ENCODE results near the gene OR51B6. TPM values are rescaled to one million over a fixed set of nuclear protein-coding genes. Genes with fewer than 3 reads are reported as not detected.
"Not testable (repeated sequence)": the region's sequence is repeated elsewhere in the genome, so short reads cannot be mapped to it uniquely, and the experiment has no call there.

Gene OR51B6
- total RNA-seq, 2 donors from 2014 or later: 0.29 TPM; not detected in 1

- no peak overlapping the region for H3K27ac Mint-ChIP-seq
- Histone ChIP-seq H3K4me3 (ENCODE audit: low read length) (no peak overlapping the region), H3K36me3 (ENCODE audit: control insufficient read depth, insufficient read depth, low read length) (no peaks in the 10 kb centered on the region), H3K27ac (ENCODE audit: low read depth, low read length) (no peak overlapping the region), H3K4me1 (ENCODE audit: control insufficient read depth, insufficient read depth, low read length) (peaks cover 3% of the 10 kb centered on the region), H3K9ac (ENCODE audit: extremely low read depth, low read length, poor library complexity, severe bottlenecking) (no peak overlapping the region), H3K9me3 (ENCODE audit: control insufficient read depth, low read length) (no peaks in the 10 kb centered on the region), H3K27me3 (ENCODE audit: control insufficient read depth, insufficient read depth, low read length, poor library complexity, severe bottlenecking) (no peaks in the 10 kb centered on the region)
- DNase-seq: no peak
- no peaks in the 10 kb centered on the region for H3K36me3 Mint-ChIP-seq (ENCODE audit: low read depth)
- WGBS, 2 experiments (ENCODE audit: insufficient coverage in 1 of 2, insufficient read length in 1 of 2): 74% methylated on average over 1 of the region's 1 CpG; no CpG with 5 or more reads in 1 of the 2 experiments
- no peak for TF ChIP-seq CTCF (conservative IDR thresholded peaks at IDR 0.05)
- no peak overlapping the region for H3K4me3 Mint-ChIP-seq
- H3K4me1 Mint-ChIP-seq: peaks cover 24% of the 10 kb centered on the region
- H3K27me3 Mint-ChIP-seq (ENCODE audit: insufficient read depth): no peaks in the 10 kb centered on the region
- no peaks in the 10 kb centered on the region for H3K9me3 Mint-ChIP-seq
These were observed 1.8 kb upstream of the OR51B6 start for GRCh38 chr11:5349550-5349949.

- not testable (repeated sequence) for H3K27me3 ChIP-seq (ENCODE audit: control insufficient read depth, insufficient read depth, low read length, poor library complexity, severe bottlenecking); H3K36me3 Mint-ChIP-seq (ENCODE audit: low read depth); H3K27ac ChIP-seq (ENCODE audit: low read depth, low read length); H3K4me1 Mint-ChIP-seq; H3K27ac Mint-ChIP-seq; H3K9ac ChIP-seq (ENCODE audit: extremely low read depth, low read length, poor library complexity, severe bottlenecking); DNase-seq; H3K9me3 Mint-ChIP-seq; H3K4me1 ChIP-seq (ENCODE audit: control insufficient read depth, insufficient read depth, low read length); H3K9me3 ChIP-seq (ENCODE audit: control insufficient read depth, low read length); H3K36me3 ChIP-seq (ENCODE audit: control insufficient read depth, insufficient read depth, low read length); H3K4me3 Mint-ChIP-seq; H3K4me3 ChIP-seq (ENCODE audit: low read length); H3K27me3 Mint-ChIP-seq (ENCODE audit: insufficient read depth)
- WGBS, 2 experiments (ENCODE audit: insufficient coverage in 1 of 2, insufficient read length in 1 of 2): 94 to 100% methylated on average over 1 to 5 of the region's 5 CpGs
These were observed 4.7 kb downstream of the OR51B6 start for GRCh38 chr11:5356031-5356430.

- 88 to 100% methylated on average over 1 to 2 of the region's 3 CpGs for WGBS, 2 experiments (ENCODE audit: insufficient coverage in 1 of 2, insufficient read length in 1 of 2)
- no peaks in the 10 kb centered on the region for H3K9me3 ChIP-seq (ENCODE audit: control insufficient read depth, low read length)
- H3K27me3 ChIP-seq (ENCODE audit: control insufficient read depth, insufficient read depth, low read length, poor library complexity, severe bottlenecking): no peaks in the 10 kb centered on the region
- H3K27ac ChIP-seq (ENCODE audit: low read depth, low read length): no peak overlapping the region
- no peak overlapping the region for H3K27ac Mint-ChIP-seq
- TF ChIP-seq CTCF (conservative IDR thresholded peaks at IDR 0.05): peak; percentile 11
- H3K4me3 Mint-ChIP-seq: no peak overlapping the region
- H3K36me3 ChIP-seq (ENCODE audit: control insufficient read depth, insufficient read depth, low read length): no peaks in the 10 kb centered on the region
- no peak overlapping the region for H3K9ac ChIP-seq (ENCODE audit: extremely low read depth, low read length, poor library complexity, severe bottlenecking)
- H3K9me3 Mint-ChIP-seq: peaks cover 3% of the 10 kb centered on the region
- DNase-seq: no peak
- H3K27me3 Mint-ChIP-seq (ENCODE audit: insufficient read depth): no peaks in the 10 kb centered on the region
- H3K4me1 ChIP-seq (ENCODE audit: control insufficient read depth, insufficient read depth, low read length): no peaks in the 10 kb centered on the region
- H3K4me3 ChIP-seq (ENCODE audit: low read length): no peak overlapping the region
- no peaks in the 10 kb centered on the region for H3K36me3 Mint-ChIP-seq (ENCODE audit: low read depth)
- peaks cover 21% of the 10 kb centered on the region for H3K4me1 Mint-ChIP-seq
These were observed 10.8 kb downstream of the OR51B6 start for GRCh38 chr11:5362017-5362625.

DNA sequence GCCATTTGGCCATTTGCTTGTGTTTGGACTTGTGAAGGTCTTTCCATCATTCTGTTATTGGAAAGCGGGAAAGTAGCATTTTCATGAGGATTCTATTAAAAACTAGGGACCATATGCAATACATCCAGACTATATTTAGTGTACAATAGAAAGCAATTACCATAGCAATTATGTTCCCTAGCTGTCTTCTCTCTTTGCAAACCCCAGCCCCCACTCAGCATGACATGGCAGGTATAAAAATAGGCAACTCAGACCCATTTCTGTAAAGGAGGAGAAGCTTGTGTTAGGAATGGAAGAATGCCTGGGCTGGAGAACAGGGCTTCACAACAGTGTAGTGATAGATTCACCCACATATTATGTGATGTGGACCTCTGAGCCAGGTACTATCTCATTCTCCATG lies 12.4 kb downstream of the OR51B6 start:
- Histone ChIP-seq H3K4me3 (ENCODE audit: low read length) (no peak overlapping the region), H3K27ac (ENCODE audit: low read depth, low read length) (no peak overlapping the region), H3K4me1 (ENCODE audit: control insufficient read depth, insufficient read depth, low read length) (peaks cover 3% of the 10 kb centered on the region), H3K36me3 (ENCODE audit: control insufficient read depth, insufficient read depth, low read length) (no peaks in the 10 kb centered on the region), H3K27me3 (ENCODE audit: control insufficient read depth, insufficient read depth, low read length, poor library complexity, severe bottlenecking) (no peaks in the 10 kb centered on the region), H3K9ac (ENCODE audit: extremely low read depth, low read length, poor library complexity, severe bottlenecking) (no peak overlapping the region), H3K9me3 (ENCODE audit: control insufficient read depth, low read length) (no peaks in the 10 kb centered on the region)
- peaks cover 3% of the 10 kb centered on the region for H3K9me3 Mint-ChIP-seq
- H3K4me1 Mint-ChIP-seq: peaks cover 26% of the 10 kb centered on the region
- no peak overlapping the region for H3K4me3 Mint-ChIP-seq
- H3K36me3 Mint-ChIP-seq (ENCODE audit: low read depth): no peaks in the 10 kb centered on the region
- TF ChIP-seq CTCF (conservative IDR thresholded peaks at IDR 0.05): no peak
- H3K27me3 Mint-ChIP-seq (ENCODE audit: insufficient read depth): no peaks in the 10 kb centered on the region
- no peak for DNase-seq
- WGBS, 2 experiments (ENCODE audit: insufficient coverage in 1 of 2, insufficient read length in 1 of 2): 90 to 100% methylated on average over 1 of the region's 1 CpG
- no peak overlapping the region for H3K27ac Mint-ChIP-seq

Data from endodermal cell (in vitro differentiated cells).